ENCODE results near the gene CCL1.
"Not testable (repeated sequence)": the region's sequence is repeated elsewhere in the genome, so short reads cannot be mapped to it uniquely, and the experiment has no call there.

The CCL1 gene

DNA sequence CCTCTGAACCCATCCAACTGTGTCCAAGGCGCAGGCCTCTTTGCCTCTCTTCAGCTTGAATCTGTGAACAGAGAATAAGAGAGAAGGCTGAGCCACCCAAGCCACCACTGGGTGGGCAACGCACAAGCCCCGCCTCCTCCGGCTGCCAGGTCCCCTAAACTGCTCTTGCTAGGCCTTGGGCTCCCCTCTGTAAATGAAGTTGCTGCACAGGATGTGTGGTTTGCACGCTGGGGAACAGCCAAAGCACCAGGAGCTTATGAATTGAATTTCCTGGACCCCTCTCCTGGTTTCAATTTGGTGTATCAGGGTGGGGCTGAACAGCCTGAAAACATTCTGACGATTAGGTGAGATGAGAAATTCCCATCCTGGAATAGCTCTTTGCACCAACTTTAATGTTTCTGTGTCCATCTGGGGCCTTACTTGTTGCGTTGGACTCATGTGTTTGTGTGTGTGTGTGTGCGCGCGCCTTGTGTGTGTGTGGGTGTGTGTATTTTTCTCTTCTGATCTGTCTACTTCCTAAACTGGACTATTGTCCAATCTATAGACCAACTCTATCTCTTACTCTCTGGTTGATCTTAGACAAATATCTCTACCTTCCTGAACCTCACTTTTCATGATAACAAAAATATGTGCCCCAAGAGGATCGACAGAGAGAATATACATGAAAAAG, 2.3 kb downstream of the CCL1 start:
- no peak for DNase-seq (ENCODE audit: low read depth in 1 of 2, low spot score in 1 of 2)

DNA sequence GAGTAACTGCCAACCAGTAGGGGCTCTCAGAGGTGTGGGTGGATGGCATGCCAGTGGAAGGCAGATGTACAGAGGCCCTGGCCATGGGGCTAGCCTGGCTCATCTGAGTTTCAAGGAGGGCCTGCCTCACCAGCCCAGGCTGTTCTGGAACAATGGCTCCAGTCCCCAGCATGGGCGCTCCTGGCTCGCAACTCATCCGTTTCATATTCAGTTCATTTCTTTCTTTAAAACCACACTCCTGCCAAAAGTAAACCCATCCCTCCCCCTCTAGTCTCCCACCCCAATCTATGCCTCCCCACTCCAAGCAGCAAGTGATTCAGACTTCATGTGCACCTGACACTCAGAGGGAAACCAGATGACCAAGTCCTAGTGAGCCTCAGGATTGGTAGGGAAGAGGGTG, 4.4 kb downstream of the CCL1 start:
- no peak for DNase-seq (ENCODE audit: low read depth in 1 of 2, low spot score in 1 of 2)

DNA sequence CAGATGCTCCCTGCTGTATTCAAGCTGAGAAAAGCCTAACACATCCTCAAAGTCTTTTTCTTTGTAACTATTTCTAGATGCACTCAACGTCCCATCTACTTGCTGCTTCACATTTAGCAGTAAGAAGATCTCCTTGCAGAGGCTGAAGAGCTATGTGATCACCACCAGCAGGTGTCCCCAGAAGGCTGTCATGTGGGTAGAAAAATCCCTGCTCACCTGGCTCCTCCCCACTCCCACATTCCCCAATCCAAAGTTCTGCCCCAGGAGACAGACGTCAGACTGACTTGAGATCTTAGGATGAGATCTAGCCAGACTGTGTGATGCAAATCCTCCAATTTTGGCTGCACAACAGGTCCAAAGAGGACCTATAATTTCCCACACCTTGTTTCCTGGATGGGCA, 5.6 kb downstream of the CCL1 start:
- DNase-seq (ENCODE audit: low read depth in 1 of 2, low spot score in 1 of 2), result no peak

DNA sequence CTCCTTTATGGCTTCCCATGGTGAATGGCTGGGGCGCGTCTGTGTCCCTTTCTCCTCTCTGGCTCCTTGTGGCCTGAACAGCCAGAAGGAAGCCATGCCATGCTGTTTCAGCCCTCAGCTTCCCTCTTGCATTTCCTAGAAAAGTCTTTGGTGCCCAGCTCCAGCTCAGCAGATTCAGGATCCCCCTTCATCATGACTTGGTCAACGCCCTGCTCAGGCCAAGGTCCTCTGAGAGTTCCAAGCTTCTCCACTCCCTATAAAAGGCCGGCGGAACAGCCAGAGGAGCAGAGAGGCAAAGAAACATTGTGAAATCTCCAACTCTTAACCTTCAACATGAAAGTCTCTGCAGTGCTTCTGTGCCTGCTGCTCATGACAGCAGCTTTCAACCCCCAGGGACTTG, 6.8 kb downstream of the CCL1 start, which contains the start of gene CCL13:
Gene CCL13 (plus strand): TSS at position 287 of the 400 bp plus-strand sequence. CDS start 47 bp downstream, at position 334.
- no peak for DNase-seq (ENCODE audit: low read depth in 1 of 2, low spot score in 1 of 2)

DNA sequence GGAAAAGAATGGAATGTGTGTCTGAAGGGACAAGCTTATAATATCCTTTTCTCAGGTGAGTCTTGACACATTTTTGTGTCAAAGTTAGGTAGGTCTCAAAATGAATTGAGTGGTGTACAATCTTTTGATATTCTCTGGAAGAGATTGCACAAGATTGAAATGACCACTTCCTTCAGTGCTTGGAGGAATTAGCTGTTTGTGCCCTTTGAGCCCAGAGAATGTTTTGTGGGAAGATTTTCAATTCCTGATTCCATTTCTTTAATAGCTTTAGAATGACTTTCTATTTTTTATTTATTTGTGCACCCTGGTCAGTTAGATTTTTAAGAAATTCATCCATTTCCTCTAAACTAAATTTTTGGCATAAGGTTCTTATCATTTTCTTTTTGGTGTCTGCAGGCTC, 8.4 kb downstream of the CCL1 start:
- no peak for DNase-seq (ENCODE audit: low read depth in 1 of 2, low spot score in 1 of 2)

DNA sequence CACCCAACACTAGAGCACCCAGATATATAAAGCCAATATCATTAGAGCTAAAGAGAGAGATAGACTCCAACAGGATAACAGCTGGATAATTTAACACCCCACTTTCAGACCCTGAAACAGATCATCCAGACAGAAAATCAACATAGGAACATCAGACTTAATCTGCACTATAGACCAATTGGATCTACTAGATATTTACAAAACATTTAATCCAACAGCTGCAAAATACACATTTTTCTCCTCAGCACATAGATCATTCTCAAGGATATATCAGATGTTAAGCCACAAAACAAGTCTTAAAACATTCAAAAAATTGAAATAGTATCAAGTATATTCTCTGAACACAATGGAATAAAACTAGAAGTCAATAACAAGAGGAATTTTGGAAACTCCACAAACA, 10.8 kb downstream of the CCL1 start:
- DNase-seq (ENCODE audit: low read depth in 1 of 2, low spot score in 1 of 2), result no peak

DNA sequence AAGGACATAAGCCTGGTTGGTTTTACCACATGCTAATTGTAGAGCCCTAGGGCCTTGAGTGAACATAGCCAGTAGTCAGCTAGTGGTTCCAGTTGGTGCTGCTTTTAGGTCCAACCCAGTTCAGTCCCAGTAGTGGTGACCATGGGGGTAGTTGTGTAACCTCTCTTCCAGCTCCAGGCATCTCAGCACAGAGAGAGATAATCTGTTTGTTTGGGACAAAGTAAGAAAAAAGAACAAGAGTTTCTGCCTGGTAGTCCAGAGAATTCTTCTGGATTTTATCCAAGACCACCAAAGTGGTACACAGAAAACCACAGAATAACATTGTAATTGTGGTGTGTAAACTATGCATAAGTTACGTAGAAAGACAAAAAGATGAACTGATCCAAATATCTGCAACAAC, 11.9 kb downstream of the CCL1 start:
- no peak for DNase-seq (ENCODE audit: low read depth in 1 of 2, low spot score in 1 of 2)

DNA sequence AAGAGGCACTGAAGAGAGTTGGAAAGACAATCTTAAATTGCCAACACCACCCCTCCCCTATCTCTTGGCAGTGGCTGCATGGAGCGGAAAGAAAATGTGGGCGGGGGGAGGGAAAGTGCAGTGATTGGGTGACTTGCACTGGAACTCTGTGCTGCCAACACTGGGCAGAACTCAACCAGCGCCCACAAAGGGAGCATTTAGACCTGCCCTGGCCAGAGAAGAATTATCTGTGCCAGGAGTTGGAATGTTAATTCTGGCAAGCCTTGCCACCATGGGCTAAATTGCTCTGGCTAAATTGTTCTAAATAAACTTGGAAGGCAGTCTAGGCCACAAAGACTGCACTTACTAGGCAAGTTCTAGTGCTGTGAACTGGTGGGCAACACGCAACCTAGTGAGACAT, 13.3 kb downstream of the CCL1 start:
- DNase-seq (ENCODE audit: low read depth in 1 of 2, low spot score in 1 of 2), result no peak

DNA sequence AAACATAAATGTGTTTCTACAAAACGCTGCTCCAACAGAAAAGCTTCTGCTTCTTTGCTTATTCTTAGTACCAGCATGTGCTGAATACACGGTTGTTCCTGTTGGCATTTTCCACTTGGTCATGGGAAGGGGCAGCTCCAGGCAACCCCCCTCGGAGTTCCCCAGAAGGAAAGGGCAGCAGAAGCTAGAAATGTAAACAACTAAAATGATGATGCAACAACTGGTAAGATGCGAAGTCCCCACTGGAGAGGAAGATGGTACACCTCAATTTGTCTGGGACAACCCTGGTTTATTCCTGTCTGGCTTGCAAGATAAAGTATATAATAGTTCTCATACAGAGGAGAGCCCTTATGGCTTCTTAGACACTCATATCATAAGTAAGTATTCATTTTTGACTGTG, 16.0 kb downstream of the CCL1 start:
- DNase-seq (ENCODE audit: low read depth in 1 of 2, low spot score in 1 of 2), result no peak

DNA sequence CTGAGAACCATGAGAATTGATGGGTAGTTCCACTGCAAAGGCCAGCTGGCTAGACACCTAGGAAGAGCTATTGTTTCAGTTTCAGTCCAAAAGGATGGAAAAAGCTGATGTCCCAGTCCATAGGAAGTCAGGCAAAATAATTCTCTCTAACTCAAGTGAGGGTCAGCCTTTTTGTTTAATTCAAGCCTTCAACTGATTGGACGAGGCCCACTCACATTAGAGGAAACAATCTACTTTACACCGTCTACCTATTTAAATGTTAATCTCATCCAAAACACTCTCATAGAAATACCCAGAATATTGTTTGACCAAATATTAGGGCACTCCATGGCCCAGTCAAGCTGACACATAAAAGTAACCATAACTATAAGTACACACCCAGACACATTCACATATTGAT, 21.1 kb downstream of the CCL1 start:
- DNase-seq (ENCODE audit: low read depth in 1 of 2, low spot score in 1 of 2), result no peak

DNA sequence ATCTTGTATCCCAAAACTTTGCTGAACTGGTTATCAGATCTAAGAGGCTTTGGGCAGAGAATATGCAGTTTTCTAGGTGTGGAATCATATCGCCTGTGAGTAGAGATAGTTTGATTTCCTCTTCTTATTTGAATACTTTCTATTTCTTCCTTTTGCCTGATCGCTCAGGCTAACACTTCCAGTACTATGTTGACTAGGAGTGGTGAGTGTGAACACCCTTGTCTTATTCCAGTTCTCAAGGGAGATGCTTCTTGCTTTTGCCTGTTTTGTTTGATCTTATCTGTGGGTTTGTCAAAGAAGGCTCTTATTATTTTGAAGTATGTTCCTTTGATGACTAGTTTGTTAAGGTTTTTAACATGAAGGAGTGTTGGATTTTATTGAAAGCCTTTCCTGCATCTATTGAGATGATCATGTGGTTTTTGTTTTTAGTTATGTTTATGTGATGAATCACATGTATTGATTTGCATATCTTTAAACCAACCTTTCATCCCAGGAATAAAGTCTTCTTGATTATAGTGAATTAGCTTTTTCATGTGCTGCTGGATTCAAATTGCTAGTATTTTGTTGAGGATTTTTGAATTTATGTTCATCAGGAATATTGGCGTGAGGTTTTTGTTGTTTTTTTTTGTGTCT, 23.8 kb downstream of the CCL1 start:
- no peak for DNase-seq (ENCODE audit: low read depth in 1 of 2, low spot score in 1 of 2)

DNA sequence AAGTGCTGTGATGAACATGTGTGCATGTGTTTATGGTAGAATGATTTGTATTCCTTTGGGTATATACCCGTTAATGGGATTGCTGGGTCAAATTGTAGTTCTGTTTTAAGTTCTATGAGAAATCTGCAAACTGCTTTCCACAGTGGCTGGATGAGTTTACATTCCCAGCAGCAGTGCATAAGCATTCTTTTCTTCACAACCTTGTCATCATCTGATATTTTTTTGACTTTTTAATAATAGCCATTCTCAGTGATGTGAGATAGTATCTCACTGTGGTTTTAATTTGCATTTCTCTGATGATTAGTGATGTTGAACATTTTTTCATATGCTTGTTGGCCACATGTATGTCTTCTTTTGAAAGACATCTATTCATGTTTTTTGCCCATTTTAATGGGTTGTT, 25.3 kb downstream of the CCL1 start:
- no peak for DNase-seq (ENCODE audit: low read depth in 1 of 2, low spot score in 1 of 2)

DNA sequence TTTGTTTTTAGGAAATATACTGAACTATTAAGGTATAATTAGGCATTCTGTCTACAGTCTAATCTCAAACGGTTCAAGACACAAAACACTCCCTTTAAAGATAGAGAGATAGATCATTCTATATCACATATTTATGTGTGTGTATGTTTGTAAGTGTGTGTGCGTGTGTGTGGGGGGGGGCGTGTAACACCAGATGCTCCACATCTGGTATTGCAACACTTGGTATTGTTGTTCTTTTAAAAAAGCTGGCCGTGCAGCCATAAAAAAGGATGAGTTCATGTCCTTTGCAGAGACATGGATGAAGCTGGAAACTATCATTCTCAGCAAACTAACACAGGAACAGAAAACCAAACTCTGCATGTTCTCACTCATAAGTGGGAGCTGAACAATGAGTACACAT, 35.5 kb downstream of the CCL1 start:
- not testable (repeated sequence) for DNase-seq (ENCODE audit: low read depth in 1 of 2, low spot score in 1 of 2)

DNA sequence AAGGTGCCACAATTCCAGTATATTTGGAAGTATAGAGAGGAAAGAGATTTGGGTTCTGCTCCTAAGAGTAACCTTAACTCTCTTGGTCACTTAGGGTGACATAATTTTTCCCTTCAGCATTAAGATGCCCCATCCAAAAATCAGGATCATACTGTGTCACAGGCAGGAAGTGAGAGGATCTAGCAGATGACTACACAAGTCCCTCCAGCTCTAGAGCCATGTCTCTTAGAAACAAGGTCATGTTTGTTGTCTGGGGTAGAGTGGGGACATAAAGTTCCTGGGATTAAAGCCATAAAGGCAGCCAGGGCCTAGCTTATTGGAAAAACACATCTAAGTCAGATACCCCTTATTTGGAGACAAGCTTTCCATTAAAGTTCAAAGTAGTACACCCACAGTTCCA, 41.1 kb downstream of the CCL1 start:
- DNase-seq (ENCODE audit: low read depth in 1 of 2, low spot score in 1 of 2), result no peak

DNA sequence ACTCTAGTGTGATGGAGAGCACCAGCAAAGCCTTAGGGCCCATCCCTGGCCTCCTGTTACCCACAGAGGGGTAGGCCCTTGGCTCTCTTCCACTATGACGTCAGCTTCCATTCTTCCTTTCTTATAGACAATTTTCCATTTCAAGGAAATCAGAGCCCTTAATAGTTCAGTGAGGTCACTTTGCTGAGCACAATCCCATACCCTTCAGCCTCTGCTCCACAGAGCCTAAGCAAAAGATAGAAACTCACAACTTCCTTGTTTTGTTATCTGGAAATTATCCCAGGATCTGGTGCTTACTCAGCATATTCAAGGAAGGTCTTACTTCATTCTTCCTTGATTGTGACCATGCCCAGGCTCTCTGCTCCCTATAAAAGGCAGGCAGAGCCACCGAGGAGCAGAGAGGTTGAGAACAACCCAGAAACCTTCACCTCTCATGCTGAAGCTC, 44.0 kb downstream of the CCL1 start, which contains the start of gene CCL8:
Gene CCL8 (plus strand): TSS at position 397 of the 445 bp plus-strand sequence. CDS start 67 bp downstream, outside the sequence.
- DNase-seq (ENCODE audit: low read depth in 1 of 2, low spot score in 1 of 2), result no peak

DNA sequence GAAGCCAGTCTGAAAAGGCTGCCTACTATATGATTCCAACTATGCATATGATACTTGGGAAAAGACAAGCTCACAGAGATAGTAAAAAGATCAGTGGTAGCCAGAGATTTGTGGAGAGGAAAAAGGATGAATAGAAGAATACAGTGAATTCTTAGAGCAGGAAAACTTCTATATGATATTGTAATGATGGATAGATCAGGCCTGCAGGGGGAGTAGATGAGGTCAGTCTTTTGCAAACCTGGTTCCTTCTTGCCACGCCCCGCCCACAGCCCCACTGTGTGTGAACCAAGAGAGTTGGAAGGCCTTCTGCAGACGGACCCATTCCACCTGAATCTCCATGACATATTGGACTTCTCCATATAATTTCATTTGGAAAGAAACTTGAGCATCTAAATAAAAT, 44.6 kb downstream of the CCL1 start:
- no peak for DNase-seq (ENCODE audit: low read depth in 1 of 2, low spot score in 1 of 2)

DNA sequence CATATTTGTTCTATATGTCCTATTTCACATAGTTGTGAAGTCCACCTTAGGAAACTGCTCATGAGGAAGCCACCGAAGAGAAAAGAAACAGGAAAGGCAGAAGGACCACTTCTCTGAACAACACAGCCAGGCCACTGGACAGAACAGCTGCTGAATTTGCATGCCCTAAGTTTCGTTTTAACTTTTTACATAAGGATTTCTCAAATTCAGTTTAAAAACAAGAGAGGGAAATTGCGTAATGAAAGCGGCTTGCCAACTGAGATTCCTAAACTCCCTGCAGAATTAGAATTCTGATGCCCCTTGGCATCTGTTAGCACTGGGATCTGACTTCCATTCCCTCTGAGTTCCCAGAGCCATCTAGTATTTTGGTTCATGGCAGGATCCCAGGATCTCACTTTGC, 48.8 kb downstream of the CCL1 start:
- no peak for DNase-seq (ENCODE audit: low read depth in 1 of 2, low spot score in 1 of 2)

DNA sequence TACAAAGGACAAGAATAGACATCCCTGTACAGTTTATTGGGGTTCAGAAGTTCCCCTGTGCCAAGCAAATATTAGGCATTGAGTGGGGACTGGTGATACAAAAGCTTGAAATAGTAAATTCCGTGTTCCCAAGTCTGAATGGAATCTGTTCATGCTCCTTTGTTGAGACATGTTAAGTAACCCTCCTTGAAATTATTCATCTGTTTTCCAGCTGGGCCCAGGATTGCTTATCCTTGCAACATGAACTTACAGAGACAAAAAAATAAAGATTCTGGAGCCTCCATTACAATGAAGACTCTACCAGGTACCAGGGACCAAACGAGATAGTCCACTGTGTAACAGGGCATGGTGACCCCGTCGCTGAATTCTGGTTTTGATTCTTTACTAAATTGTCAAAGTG, 49.9 kb downstream of the CCL1 start:
- no peak for DNase-seq (ENCODE audit: low read depth in 1 of 2, low spot score in 1 of 2)

DNA sequence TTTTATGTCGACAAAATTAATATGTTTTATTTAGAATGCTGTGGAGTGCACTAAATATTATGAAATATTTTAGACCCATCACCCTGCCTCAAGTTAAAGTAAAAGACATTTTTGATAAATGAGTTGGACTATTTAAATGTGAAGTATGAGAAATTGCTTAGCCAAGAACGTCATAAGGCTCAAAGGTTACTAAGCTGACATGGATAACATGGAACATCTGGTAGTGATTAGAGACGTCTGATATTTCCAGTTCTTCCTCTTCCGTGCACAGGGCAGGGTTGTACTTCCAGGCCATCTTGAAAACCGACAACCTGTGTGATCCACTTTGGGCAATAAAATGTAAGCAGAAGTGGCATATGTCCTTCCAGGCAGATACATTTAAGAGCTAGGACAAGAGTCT, 51.0 kb downstream of the CCL1 start:
- no peak for DNase-seq (ENCODE audit: low read depth in 1 of 2, low spot score in 1 of 2)

DNA sequence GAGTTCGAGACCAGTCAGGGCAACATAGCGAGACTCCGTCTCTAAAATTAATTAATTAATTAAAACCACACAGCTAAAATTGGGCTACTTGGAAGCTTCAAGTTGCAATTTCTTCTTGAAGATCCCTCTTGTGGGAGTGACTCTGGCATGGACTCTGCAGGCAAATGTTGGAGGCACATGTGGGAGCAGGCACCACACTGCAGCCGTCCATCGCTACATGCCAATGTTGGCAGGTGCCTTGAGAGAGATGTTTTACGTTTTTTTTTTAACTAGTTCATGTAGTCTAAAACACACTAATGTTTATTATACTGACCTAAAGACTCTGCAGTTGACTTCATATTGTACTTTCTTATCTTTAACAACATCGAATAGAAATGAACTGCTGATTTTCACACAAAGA, 51.7 kb downstream of the CCL1 start:
- no peak for DNase-seq (ENCODE audit: low read depth in 1 of 2, low spot score in 1 of 2)
